NB4 (cell line): ENCODE measurements around the gene PLXDC2.

Experiments
- MYC ChIP-seq: IDR thresholded peaks from 2 replicates; pipeline ENCODE4 v1.6.1; 2011; ENCODE audit warnings: low read depth, low read length
- POLR2A ChIP-seq: IDR thresholded peaks from 2 replicates; pipeline ENCODE4 v1.6.1; 2011; ENCODE audit warnings: mild to moderate bottlenecking; ENCODE audit not compliant: insufficient read length; ENCODE audit errors: extremely low read depth
- TF ChIP-seq, protein P1 (sequence below): IDR thresholded peaks from one replicate; pipeline ENCODE4 v1.5.1; 2012; ENCODE audit warnings: low read depth, low read length

DNA sequence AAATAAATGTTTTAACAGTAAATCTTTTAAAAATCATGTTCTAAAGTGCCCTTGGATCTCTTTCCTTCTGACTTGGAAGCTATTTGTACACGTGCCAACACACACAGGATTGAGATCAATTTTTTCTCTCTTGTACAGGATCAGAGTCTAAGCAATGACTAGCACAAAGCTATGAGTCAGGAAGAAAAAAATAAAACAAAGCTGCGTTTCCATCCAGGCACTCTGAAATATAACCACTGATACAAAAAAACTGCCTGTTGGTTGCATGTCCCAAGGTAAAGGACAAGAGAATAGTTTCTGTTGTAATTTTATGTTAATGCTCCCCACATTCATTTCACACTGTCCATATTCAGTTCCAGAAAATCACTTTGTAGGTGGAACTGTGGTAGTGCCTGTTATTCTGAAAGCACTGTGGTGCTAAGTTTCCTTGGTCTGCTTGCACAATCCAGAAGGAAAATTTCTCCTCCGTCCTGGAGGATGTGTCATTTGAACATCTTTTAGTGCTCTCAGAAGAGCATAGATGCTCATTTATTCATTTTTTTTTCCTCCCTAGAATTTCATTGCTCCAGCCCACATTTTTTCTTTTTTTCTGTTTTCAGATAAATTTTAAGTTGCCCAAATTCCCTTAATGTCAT is 113.4 kb downstream of the PLXDC2 start:
- TF ChIP-seq, protein P1, sequence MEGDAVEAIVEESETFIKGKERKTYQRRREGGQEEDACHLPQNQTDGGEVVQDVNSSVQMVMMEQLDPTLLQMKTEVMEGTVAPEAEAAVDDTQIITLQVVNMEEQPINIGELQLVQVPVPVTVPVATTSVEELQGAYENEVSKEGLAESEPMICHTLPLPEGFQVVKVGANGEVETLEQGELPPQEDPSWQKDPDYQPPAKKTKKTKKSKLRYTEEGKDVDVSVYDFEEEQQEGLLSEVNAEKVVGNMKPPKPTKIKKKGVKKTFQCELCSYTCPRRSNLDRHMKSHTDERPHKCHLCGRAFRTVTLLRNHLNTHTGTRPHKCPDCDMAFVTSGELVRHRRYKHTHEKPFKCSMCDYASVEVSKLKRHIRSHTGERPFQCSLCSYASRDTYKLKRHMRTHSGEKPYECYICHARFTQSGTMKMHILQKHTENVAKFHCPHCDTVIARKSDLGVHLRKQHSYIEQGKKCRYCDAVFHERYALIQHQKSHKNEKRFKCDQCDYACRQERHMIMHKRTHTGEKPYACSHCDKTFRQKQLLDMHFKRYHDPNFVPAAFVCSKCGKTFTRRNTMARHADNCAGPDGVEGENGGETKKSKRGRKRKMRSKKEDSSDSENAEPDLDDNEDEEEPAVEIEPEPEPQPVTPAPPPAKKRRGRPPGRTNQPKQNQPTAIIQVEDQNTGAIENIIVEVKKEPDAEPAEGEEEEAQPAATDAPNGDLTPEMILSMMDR: no peak
- TF ChIP-seq POLR2A (no peak), MYC (no peak)
